Ovary (tissue), 9 donors: Measurements from ENCODE around the gene CADPS. TPM values are rescaled to one million over a fixed set of nuclear protein-coding genes. Genes with fewer than 3 reads are reported as not detected.

Source experiments
- DNase-seq, 5 donors: peaks; one replicate each; pipeline ENCODE4 v3.0.0-alpha.2; 2019 to 2020
- H3K27ac ChIP-seq, 2 donors: fragments of 200-600 bp; one replicate each; pipeline versions ENCODE4 v1.5.1 to v1.8.0; 2019 to 2022
- H3K27me3 ChIP-seq: fragments of 200-600 bp; one replicate; pipeline ENCODE4 v1.8.0; 2022
- H3K36me3 ChIP-seq: fragments of 200-600 bp; sonication (generic); one replicate; pipeline ENCODE4 v1.5.1; 2019
- H3K4me1 ChIP-seq: one replicate; pipeline ENCODE4 v1.8.1; 2013; ENCODE audit warnings: mild to moderate bottlenecking, moderate library complexity; ENCODE audit not compliant: insufficient read depth
- H3K4me3 ChIP-seq: fragments of 200-600 bp; sonication (generic); one replicate; pipeline ENCODE4 v1.5.1; 2017
- H3K9me3 ChIP-seq, 2 donors: fragments of 200-600 bp in 1 of 2; sonication (generic) in 1 of 2; one replicate each; pipeline versions ENCODE4 v1.5.1 to v1.8.1; 2013 to 2019; ENCODE audit warnings: mild to moderate bottlenecking in 1 of 2, moderate library complexity in 1 of 2
- CTCF ChIP-seq, 3 donors: fragments of 450-650 bp in 2 of 3; fragments of 200-600 bp in 1 of 3; IDR thresholded peaks; one replicate each; pipeline versions ENCODE4 v1.5.1 to v1.8.0; 2016 to 2022; ENCODE audit warnings: antibody characterized with exemption in 3 of 3, mild to moderate bottlenecking in 1 of 3
- EP300 ChIP-seq: sonication (generic); formaldehyde crosslinking; IDR thresholded peaks from one replicate; pipeline ENCODE4 v1.6.1; 2017; ENCODE audit warnings: antibody characterized with exemption
- POLR2A ChIP-seq: fragments of 450-650 bp; IDR thresholded peaks from one replicate; pipeline ENCODE4 v1.6.1; 2017; ENCODE audit warnings: antibody characterized with exemption, mild to moderate bottlenecking, moderate library complexity
- WGBS, 3 donors: extraction: QIAGEN DNeasy Blood & Tissue Kit in 1 of 3; methylation state at CpG; one replicate each; pipeline versions ENCODE4 v1.1.5 to v1.1.7; 2013 to 2017; 5-methylcytosine and 5-hydroxymethylcytosine counted together
- intact Hi-C, 4 donors: fragments of 100-400 bp; cut with DNase I; formaldehyde crosslinking; loops; one replicate each; pipeline versions ENCODE4 v1.11.0 to v1.15.1; 2022 to 2023
- polyA plus RNA-seq, 2 donors: library from polyadenylated mRNA; stranded (reverse); fragments of 200-250 nt in 1 of 2; fragments of 350-450 nt in 1 of 2; fragmentation: Illumina TruSeq in 1 of 2; extraction: RNeasy Lipid Tissue Mini Kit (QIAGEN cat#74804) in 1 of 2; gene quantifications; one replicate each; pipeline ENCODE4 v1.2.3, GENCODE V29; 2013 to 2014
- total RNA-seq, 7 donors: library from RNA; depleted of rRNA in 2 of 7; stranded (reverse); fragments of >200 nt in 2 of 7; fragmentation: NEBNext Ultra II Directional in 3 of 7; extraction: Animal tissue kit (Norgen Biotek cat#: 25700) in 3 of 7; gene quantifications; one replicate each; pipeline versions ENCODE4 v1.1.0 to v1.2.4, GENCODE V29; 2016 to 2023
- donor health status: DM: no; HTN: no; CAD: no; lungs with moderate emphysema.
- donor health status: DM: no; HTN: no; CAD: no.
- donor health status: Bipolar disorder and iron deficiency.
- donor health status: DM: yes; HTN: yes; CAD: no.
- donor health status: DM: no; HTN: no; CAD: no.
- donor health status: DM: yes; HTN: yes; CAD: no.

Gene CADPS
- total and polyA plus RNA-seq, 9 donors, result 0.90 to 6.8 (median 2.8) TPM

GRCh38 chr3:62439176-62439813 lies 435.9 kb downstream of the CADPS start:
- no peak for DNase-seq
- TF ChIP-seq CTCF (IDR thresholded peaks at IDR 0.05), result no peak
- no peak for TF ChIP-seq EP300
- no peak for TF ChIP-seq POLR2A
- no peaks in the 10 kb centered on the region for H3K27me3 ChIP-seq
- no peaks in the 10 kb centered on the region for H3K36me3 ChIP-seq
- no peaks in the 10 kb centered on the region for H3K9me3 ChIP-seq
- intact Hi-C loops, result no loop called here
- H3K27ac ChIP-seq, result no peak overlapping the region
- 71 to 83% (median 79%) methylated on average over 5 of the region's 5 CpGs for WGBS, 3 donors
- H3K4me1 ChIP-seq, result no peaks in the 10 kb centered on the region
- H3K4me3 ChIP-seq, result no peak overlapping the region

- Histone ChIP-seq H3K27ac (no peak overlapping the region), H3K4me1 (no peaks in the 10 kb centered on the region), H3K27me3 (no peaks in the 10 kb centered on the region), H3K9me3 (no peaks in the 10 kb centered on the region), H3K36me3 (no peaks in the 10 kb centered on the region), H3K4me3 (no peak overlapping the region)
- 65 to 76% (median 66%) methylated on average over 7 of the region's 7 CpGs for WGBS, 3 donors
- intact Hi-C loops, result no loop called here
- no peak for DNase-seq
- TF ChIP-seq POLR2A (no peak), EP300 (no peak), CTCF (IDR thresholded peaks at IDR 0.05) (no peak)
Observed at GRCh38 chr3:62436785-62437184, 438.4 kb downstream of the CADPS start.

- Histone ChIP-seq H3K4me1 (no peaks in the 10 kb centered on the region), H3K27ac (no peak overlapping the region), H3K4me3 (no peak overlapping the region), H3K36me3 (no peaks in the 10 kb centered on the region), H3K9me3 (no peaks in the 10 kb centered on the region), H3K27me3 (no peaks in the 10 kb centered on the region)
- intact Hi-C loops, result no loop called here
- TF ChIP-seq CTCF (IDR thresholded peaks at IDR 0.05) (no peak), EP300 (no peak), POLR2A (no peak)
- no peak for DNase-seq
- WGBS, 3 donors, result 83 to 86% (median 84%) methylated on average over 8 of the region's 8 CpGs
Observed at GRCh38 chr3:62433396-62433795, 441.8 kb downstream of the CADPS start.

- intact Hi-C loops, result no loop called here
- TF ChIP-seq CTCF (IDR thresholded peaks at IDR 0.05) (no peak), POLR2A (no peak), EP300 (no peak)
- Histone ChIP-seq H3K9me3 (no peaks in the 10 kb centered on the region), H3K27ac (no peak overlapping the region), H3K36me3 (no peaks in the 10 kb centered on the region), H3K27me3 (no peaks in the 10 kb centered on the region), H3K4me1 (no peaks in the 10 kb centered on the region), H3K4me3 (no peak overlapping the region)
- 88 to 90% (median 90%) methylated on average over 10 of the region's 10 CpGs for WGBS, 3 donors
- DNase-seq, result no peak
Observed at GRCh38 chr3:62421207-62421606, 454.0 kb downstream of the CADPS start.
